Prostate gland (tissue), 2 donors: ENCODE results near the gene GLS. TPM values are rescaled to one million over a fixed set of nuclear protein-coding genes. Genes with fewer than 3 reads are reported as not detected.

Experiments used
- DNase-seq: peaks from one replicate; pipeline ENCODE4 v3.0.0-alpha.2; 2019; ENCODE audit warnings: low spot score
- H3K27ac ChIP-seq, 2 donors: fragments of 200-600 bp; sonication (generic); 2 replicates each; pipeline ENCODE4 v1.5.1; 2017 to 2019
- H3K27me3 ChIP-seq: fragments of 200-600 bp; sonication (generic); replicated peaks from 2 replicates; pipeline ENCODE4 v1.5.1; 2019; ENCODE audit not compliant: insufficient read depth
- H3K36me3 ChIP-seq, 2 donors: fragments of 200-600 bp; sonication (generic); 1 replicate in 1 of 2; 2 replicates in 1 of 2; pipeline versions ENCODE4 v1.5.1 to v1.8.1; 2017 to 2019
- H3K4me1 ChIP-seq: fragments of 200-600 bp; sonication (generic); replicated peaks from 2 replicates; pipeline ENCODE4 v1.5.1; 2019
- H3K4me3 ChIP-seq, 2 donors: fragments of 200-600 bp; sonication (generic); 2 replicates each; pipeline ENCODE4 v1.5.1; 2017 to 2019
- H3K9me3 ChIP-seq: fragments of 200-600 bp; sonication (generic); 2 replicates; pipeline ENCODE4 v1.5.1; 2017
- CTCF ChIP-seq, 4 experiments: fragments of 200-600 bp in 2 of 4; fragments of 450-650 bp in 2 of 4; sonication (generic) in 2 of 4; IDR thresholded peaks; 1 replicate in 3 of 4; 2 replicates in 1 of 4; pipeline ENCODE4 v1.5.1; 2016 to 2019; ENCODE audit warnings: antibody characterized with exemption in 4 of 4, mild to moderate bottlenecking in 2 of 4, moderate library complexity in 2 of 4
- POLR2A ChIP-seq: fragments of 450-650 bp; IDR thresholded peaks from one replicate; pipeline ENCODE4 v1.6.1; 2016; ENCODE audit warnings: antibody characterized with exemption, mild to moderate bottlenecking
- POLR2AphosphoS5 ChIP-seq: sonication (generic); formaldehyde crosslinking; IDR thresholded peaks from one replicate; pipeline ENCODE4 v1.6.1; 2017; ENCODE audit warnings: antibody characterized with exemption
- WGBS: methylation state at CpG from one replicate; pipeline ENCODE4 v1.1.5; 2018; 5-methylcytosine and 5-hydroxymethylcytosine counted together
- intact Hi-C: fragments of 100-400 bp; cut with DNase I; formaldehyde crosslinking; loops from one replicate; pipeline ENCODE4 v1.14.2; 2022
- total RNA-seq, 2 donors: library from RNA; depleted of rRNA; stranded (reverse); fragments of >200 nt; gene quantifications; one replicate each; pipeline ENCODE4 v1.1.0, GENCODE V29; 2016

The GLS gene
- total RNA-seq, 2 donors from 2014 or later: 30.6 to 74.9 TPM

GRCh38 chr2:190842606-190843104 lies 38.0 kb upstream of the GLS start:
- WGBS: 94% methylated on average over 1 of the region's 1 CpG
- TF ChIP-seq CTCF (IDR thresholded peaks at IDR 0.05) (no peak), POLR2A (no peak), POLR2AphosphoS5 (no peak)

GRCh38 chr2:190843890-190844699 lies 36.5 kb upstream of the GLS start:
- Histone ChIP-seq H3K4me1 (no peaks in the 10 kb centered on the region), H3K4me3 (no peak overlapping the region), H3K27me3 (no peaks in the 10 kb centered on the region), H3K36me3 (no peaks in the 10 kb centered on the region), H3K9me3 (no peaks in the 10 kb centered on the region), H3K27ac (no peak overlapping the region)
- no peak for TF ChIP-seq POLR2AphosphoS5
- TF ChIP-seq POLR2A: no peak
- TF ChIP-seq CTCF (IDR thresholded peaks at IDR 0.05): no peak
- intact Hi-C loops: no loop called here
- no peak for DNase-seq
- 96% methylated on average over 3 of the region's 3 CpGs for WGBS

More at GRCh38 chr2:190842606-190843104, 38.0 kb upstream of the GLS start:
- Histone ChIP-seq H3K4me3 (no peak overlapping the region), H3K36me3 (no peaks in the 10 kb centered on the region), H3K9me3 (no peaks in the 10 kb centered on the region), H3K4me1 (no peaks in the 10 kb centered on the region), H3K27ac (no peak overlapping the region), H3K27me3 (no peaks in the 10 kb centered on the region)
- no peak for DNase-seq
- intact Hi-C loops: no loop called here

- no peak for DNase-seq
- no peak overlapping the region for H3K4me3 ChIP-seq
- TF ChIP-seq CTCF (IDR thresholded peaks at IDR 0.05) (no peak), POLR2AphosphoS5 (no peak), POLR2A (no peak)
- no peaks in the 10 kb centered on the region for H3K36me3 ChIP-seq
- H3K4me1 ChIP-seq: no peaks in the 10 kb centered on the region
- H3K27ac ChIP-seq: no peak overlapping the region
- WGBS: 90% methylated on average over 4 of the region's 4 CpGs
- no peaks in the 10 kb centered on the region for H3K27me3 ChIP-seq
- no peaks in the 10 kb centered on the region for H3K9me3 ChIP-seq
- intact Hi-C loops: no loop called here
Measured at GRCh38 chr2:190844700-190845401, 35.8 kb upstream of the GLS start.

DNA sequence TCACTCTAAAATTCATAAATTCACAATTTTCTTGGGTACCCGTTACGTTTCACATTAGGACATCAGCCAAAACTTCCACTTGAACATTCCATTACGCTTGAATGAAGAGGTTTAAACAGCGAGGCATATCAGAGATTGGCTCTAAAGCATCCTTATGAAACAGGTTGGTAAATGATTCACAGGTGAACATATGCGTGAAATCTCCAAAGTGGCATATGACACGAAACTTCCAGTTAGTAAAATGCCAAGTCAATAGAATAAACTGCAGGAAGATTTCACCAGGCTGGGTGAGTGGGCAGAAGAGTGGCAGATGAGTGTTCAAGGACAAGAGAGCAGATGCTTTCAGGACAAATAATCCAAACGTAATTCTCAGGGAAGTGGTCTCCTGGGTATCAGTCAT lies 33.9 kb upstream of the GLS start:
- H3K9me3 ChIP-seq: no peaks in the 10 kb centered on the region
- no peaks in the 10 kb centered on the region for H3K27me3 ChIP-seq
- TF ChIP-seq POLR2A (no peak), CTCF (IDR thresholded peaks at IDR 0.05) (no peak), POLR2AphosphoS5 (no peak)
- H3K36me3 ChIP-seq: no peaks in the 10 kb centered on the region
- no peak overlapping the region for H3K4me3 ChIP-seq
- DNase-seq: no peak
- H3K27ac ChIP-seq: no peak overlapping the region
- 62% methylated on average over 7 of the region's 7 CpGs for WGBS
- no peaks in the 10 kb centered on the region for H3K4me1 ChIP-seq
- intact Hi-C loops: no loop called here
